Stimulated activated CD4-positive, alpha-beta T cell treated with anti-CD3 and anti-CD28 coated beads, Interleukin-1b, Interleukin-23, amount 100 ng/mL, for 48 hours (primary cell): Measurements from ENCODE around the gene CBY2.
"Not testable (repeated sequence)": the region's sequence is repeated elsewhere in the genome, so short reads cannot be mapped to it uniquely, and the experiment has no call there.

Source experiments
- DNase-seq: peaks from one replicate; pipeline ENCODE4 v3.0.0-alpha.2; 2020

Gene CBY2

GRCh38 chr13:45750566-45750965 lies 48.4 kb downstream of the CBY2 start:
- no peak for DNase-seq

GRCh38 chr13:45751885-45752284 lies 49.8 kb downstream of the CBY2 start:
- DNase-seq: no peak

GRCh38 chr13:45752510-45752909 lies 50.4 kb downstream of the CBY2 start:
- DNase-seq: no peak

- not testable (repeated sequence) for DNase-seq
Measured at GRCh38 chr13:45756498-45756897, 54.4 kb downstream of the CBY2 start.

DNA sequence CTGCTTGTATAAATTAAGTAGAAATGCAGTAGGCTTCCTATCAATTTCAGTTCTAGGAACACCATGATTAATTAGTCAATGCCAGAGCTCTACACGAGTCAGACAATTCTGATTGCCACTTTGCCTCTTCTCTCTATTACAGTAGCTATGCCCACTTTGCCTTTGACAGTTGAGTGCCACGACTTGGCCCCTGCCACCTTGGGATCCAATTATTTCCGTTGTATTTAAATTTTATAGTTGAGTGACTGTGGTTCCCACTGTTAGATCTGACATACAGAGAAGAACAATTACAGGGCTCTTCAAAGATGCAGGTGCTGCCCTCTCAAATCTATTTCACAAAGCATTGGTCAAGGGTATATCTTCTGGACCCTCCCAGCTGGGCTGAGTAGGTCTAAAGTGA lies 55.5 kb downstream of the CBY2 start:
- not testable (repeated sequence) for DNase-seq

- DNase-seq: no peak
Measured at GRCh38 chr13:45763419-45763818, 61.3 kb downstream of the CBY2 start.
